IMR-90 (cell line): ENCODE measurements around the gene NEDD4L. TPM values are rescaled to one million over a fixed set of nuclear protein-coding genes. Genes with fewer than 3 reads are reported as not detected.

Experiments used
- ATAC-seq: fragments of 200-7000 bp; cut with Tn5 transposase; 2 replicates; pipeline ENCODE4 v1.9.1; 2020; ENCODE audit warnings: low read depth, mild to moderate bottlenecking, moderate library complexity
- BruUV-seq: library from RNA; stranded (reverse); fragments of 400-500 nt; replicated peaks from 2 replicates; lab custom pipeline; 2021; lab: Mats Ljungman, UMichigan
- CTCF ChIA-PET: fragments of 300-600 bp; formaldehyde crosslinking; extraction: SDS; loops from one replicate; lab custom pipeline; 2021; ENCODE audit warnings: antibody characterized with exemption; lab: Yijun Ruan, JAX
- POLR2A ChIA-PET: fragments of 300-600 bp; sonication (Branson Sonifier 250); formaldehyde crosslinking; loops from one replicate; lab custom pipeline; 2022; ENCODE audit warnings: antibody characterized with exemption; ENCODE audit not compliant: unreplicated experiment; lab: Charles Lee
- DNase-seq: peaks from one replicate; pipeline ENCODE4 v3.0.0; 2013
- H2AFZ ChIP-seq: replicated peaks from 2 replicates; pipeline ENCODE3; 2013; ENCODE audit warnings: low read length, mild to moderate bottlenecking; ENCODE audit not compliant: poor library complexity
- H2AK5ac ChIP-seq: 2 replicates; pipeline ENCODE4 v1.6.1; 2013; ENCODE audit warnings: low read depth, low read length, inconsistent platforms
- H2AK9ac ChIP-seq: replicated peaks from 2 replicates; pipeline ENCODE3; 2013; ENCODE audit warnings: mild to moderate bottlenecking, low read depth, low read length, moderate library complexity; ENCODE audit not compliant: poor library complexity
- H2BK120ac ChIP-seq: 2 replicates; pipeline ENCODE4 v1.6.1; 2013; ENCODE audit warnings: low read depth, low read length, inconsistent platforms
- H2BK15ac ChIP-seq: 3 replicates; pipeline ENCODE4 v1.6.1; 2013; ENCODE audit warnings: low read depth, low read length, inconsistent platforms
- H2BK20ac ChIP-seq: 2 replicates; pipeline ENCODE4 v1.6.1; 2013; ENCODE audit warnings: low read depth, mild to moderate bottlenecking, inconsistent platforms, low read length, moderate library complexity
- H2BK5ac ChIP-seq: 2 replicates; pipeline ENCODE4 v1.6.1; 2013; ENCODE audit warnings: mild to moderate bottlenecking, low read depth, low read length, inconsistent platforms; ENCODE audit not compliant: poor library complexity, severe bottlenecking
- H3K14ac ChIP-seq: replicated peaks from 2 replicates; pipeline ENCODE4 v1.6.1; 2013; ENCODE audit warnings: low read depth, low read length, inconsistent platforms
- H3K18ac ChIP-seq: 2 replicates; pipeline ENCODE4 v1.6.1; 2013; ENCODE audit warnings: low read depth, low read length, control low read depth
- H3K23ac ChIP-seq: 2 replicates; pipeline ENCODE4 v1.6.1; 2013; ENCODE audit warnings: low read depth, low read length, inconsistent platforms
- H3K27ac ChIP-seq: 2 replicates; pipeline ENCODE4 v1.5.1; 2013; ENCODE audit warnings: mild to moderate bottlenecking, control low read depth, low read length; ENCODE audit not compliant: insufficient read depth
- H3K27me3 ChIP-seq: 2 replicates; pipeline ENCODE4 v1.6.1; 2013; ENCODE audit warnings: low read length; ENCODE audit not compliant: control insufficient read depth, insufficient read depth
- H3K36me3 ChIP-seq: 2 replicates; pipeline ENCODE4 v1.6.1; 2013; ENCODE audit warnings: low read length, mixed read lengths; ENCODE audit not compliant: control insufficient read depth, insufficient read depth
- H3K4ac ChIP-seq: 2 replicates; pipeline ENCODE4 v1.6.1; 2013; ENCODE audit warnings: low read depth, low read length, inconsistent platforms
- H3K4me1 ChIP-seq: 2 replicates; pipeline ENCODE4 v1.6.1; 2013; ENCODE audit warnings: low read length, mixed read lengths; ENCODE audit not compliant: control insufficient read depth, insufficient read depth
- H3K4me2 ChIP-seq: 2 replicates; pipeline ENCODE4 v1.6.1; 2013; ENCODE audit warnings: low read depth, mild to moderate bottlenecking, control low read depth, low read length, moderate library complexity
- H3K4me3 ChIP-seq: 2 replicates; pipeline ENCODE4 v1.5.1; 2013; ENCODE audit warnings: low read depth, mild to moderate bottlenecking, control low read depth, low read length, moderate library complexity; ENCODE audit not compliant: insufficient read depth
- H3K56ac ChIP-seq: 2 replicates; pipeline ENCODE4 v1.6.1; 2013; ENCODE audit warnings: low read length, inconsistent platforms; ENCODE audit not compliant: insufficient read depth; ENCODE audit errors: extremely low read depth
- H3K79me1 ChIP-seq, 2 experiments: 2 replicates each; pipeline ENCODE4 v1.6.1; 2013; ENCODE audit warnings: low read length in 2 of 2, inconsistent platforms in 1 of 2, low read depth in 1 of 2
- H3K9ac ChIP-seq: 2 replicates; pipeline ENCODE4 v1.6.1; 2013; ENCODE audit warnings: low read depth, low read length, control low read depth
- H3K9me1 ChIP-seq: 2 replicates; pipeline ENCODE4 v1.6.1; 2013; ENCODE audit warnings: low read length, inconsistent platforms; ENCODE audit not compliant: insufficient read depth
- H3K9me3 ChIP-seq: 2 replicates; pipeline ENCODE4 v1.6.1; 2013; ENCODE audit warnings: low read length; ENCODE audit not compliant: control insufficient read depth, insufficient read depth
- H4K20me1 ChIP-seq: 2 replicates; pipeline ENCODE4 v1.6.1; 2013; ENCODE audit warnings: low read length, inconsistent platforms; ENCODE audit not compliant: insufficient read depth
- H4K5ac ChIP-seq: 2 replicates; pipeline ENCODE4 v1.6.1; 2013; ENCODE audit warnings: mild to moderate bottlenecking, low read depth, low read length, control low read depth
- H4K8ac ChIP-seq, 2 experiments: 2 replicates each; pipeline ENCODE4 v1.6.1; 2013; ENCODE audit warnings: low read depth in 2 of 2, low read length in 2 of 2, control low read depth in 1 of 2, inconsistent platforms in 1 of 2
- H4K91ac ChIP-seq: 2 replicates; pipeline ENCODE4 v1.6.1; 2013; ENCODE audit warnings: low read depth, low read length, inconsistent platforms; ENCODE audit not compliant: insufficient read depth
- BHLHE40 ChIP-seq: fragments of 150-350 bp; IDR thresholded peaks from 2 replicates; pipeline ENCODE4 v1.6.1; 2016; ENCODE audit warnings: mild to moderate bottlenecking, low read depth, low read length
- CEBPB ChIP-seq: IDR thresholded peaks from 2 replicates; pipeline ENCODE4 v1.6.1; 2012; ENCODE audit warnings: low read depth, low read length, improper control_type of control experiment
- CHD1 ChIP-seq: IDR thresholded peaks from 2 replicates; pipeline ENCODE4 v1.6.1; 2012; ENCODE audit warnings: low read depth, low read length, improper control_type of control experiment
- CTCF ChIP-seq: conservative IDR thresholded peaks from 2 replicates; pipeline ENCODE4 v1.5.1; 2012; ENCODE audit warnings: mild to moderate bottlenecking, low read depth, low read length, improper control_type of control experiment
- FOS ChIP-seq: fragments of 150-350 bp; IDR thresholded peaks from 2 replicates; pipeline ENCODE4 v1.6.1; 2016; ENCODE audit warnings: low read depth, low read length
- MAFK ChIP-seq: IDR thresholded peaks from 2 replicates; pipeline ENCODE4 v1.6.1; 2012; ENCODE audit warnings: low read depth, low read length, improper control_type of control experiment
- MAZ ChIP-seq: IDR thresholded peaks from 2 replicates; pipeline ENCODE4 v1.6.1; 2012; ENCODE audit warnings: low read depth, mild to moderate bottlenecking, low read length, improper control_type of control experiment, moderate library complexity, borderline replicate concordance
- MXI1 ChIP-seq: IDR thresholded peaks from 2 replicates; pipeline ENCODE4 v1.6.1; 2012; ENCODE audit warnings: low read depth, mild to moderate bottlenecking, low read length, moderate library complexity, borderline replicate concordance
- NFE2L2 ChIP-seq: fragments of 150-350 bp; IDR thresholded peaks from 2 replicates; pipeline ENCODE4 v1.6.1; 2016; ENCODE audit warnings: low read depth, mild to moderate bottlenecking, low read length
- POLR2A ChIP-seq: IDR thresholded peaks from 2 replicates; pipeline ENCODE4 v1.6.1; 2012; ENCODE audit warnings: mild to moderate bottlenecking, low read depth, low read length
- RAD21 ChIP-seq: IDR thresholded peaks from 2 replicates; pipeline ENCODE4 v1.6.1; 2012; ENCODE audit warnings: low read length, improper control_type of control experiment
- RCOR1 ChIP-seq: IDR thresholded peaks from 2 replicates; pipeline ENCODE4 v1.6.1; 2012; ENCODE audit warnings: mild to moderate bottlenecking, low read length, improper control_type of control experiment; ENCODE audit not compliant: insufficient replicate concordance
- RFX5 ChIP-seq: IDR thresholded peaks from 2 replicates; pipeline ENCODE4 v1.8.0; 2012; ENCODE audit warnings: low read depth, mild to moderate bottlenecking, low read length, moderate library complexity
- SMC3 ChIP-seq: fragments of 150-350 bp; IDR thresholded peaks from 2 replicates; pipeline ENCODE4 v1.6.1; 2016; ENCODE audit warnings: low read depth, mild to moderate bottlenecking, antibody characterized with exemption, low read length, moderate library complexity
- WGBS, 2 experiments: methylation state at CpG; one replicate each; pipeline versions ENCODE4 v1.1.5 to v1.1.7; 2013; ENCODE audit warnings: missing lambda C conversion rate in 2 of 2; ENCODE audit not compliant: insufficient read length in 1 of 2; ENCODE audit errors: extremely low coverage in 2 of 2; 5-methylcytosine and 5-hydroxymethylcytosine counted together
- dilution Hi-C: fragments of 300-500 bp; cut with HindIII; formaldehyde crosslinking; loops from one replicate; pipeline ENCODE4 v1.14.3; 2018; ENCODE audit warnings: low sequenced_read_pairs; ENCODE audit not compliant: unreplicated experiment
- in situ Hi-C: fragments of 300-500 bp; cut with MboI; formaldehyde crosslinking; loops from 3 replicates; pipeline ENCODE4 v1.14.3; 2019; ENCODE audit warnings: low sequenced_read_pairs, inconsistent platforms, mixed read lengths
- intact Hi-C: fragments of 100-400 bp; cut with micrococcal nuclease; formaldehyde crosslinking; loops from 2 replicates; pipeline ENCODE4 v1.10.0; 2022
- polyA plus RNA-seq, 3 experiments: library from polyadenylated mRNA; depleted of rRNA; stranded (reverse); fragments of >200 nt; gene quantifications; 2 replicates each; pipeline ENCODE4 v1.2.3, GENCODE V29; 2012; ENCODE audit warnings: low replicate concordance in 1 of 3
- total RNA-seq: library from RNA; depleted of rRNA; stranded (reverse); fragments of >200 nt; gene quantifications from 2 replicates; pipeline ENCODE4 v1.2.3, GENCODE V29; 2012
- TF ChIP-seq, protein P1 (sequence below): fragments of 150-350 bp; IDR thresholded peaks from 2 replicates; pipeline ENCODE4 v1.6.1; 2017; ENCODE audit warnings: mild to moderate bottlenecking, antibody characterized with exemption, low read length, low read depth
- TF ChIP-seq, protein P2 (sequence below): fragments of 150-350 bp; IDR thresholded peaks from 2 replicates; pipeline ENCODE4 v1.6.1; 2016; ENCODE audit warnings: low read depth, mild to moderate bottlenecking, low read length, moderate library complexity, borderline replicate concordance

NEDD4L gene
- total and polyA plus RNA-seq, 2 of the 4 experiments (the other 2 are of a cell fraction), result 10.0 to 10.9 TPM

DNA sequence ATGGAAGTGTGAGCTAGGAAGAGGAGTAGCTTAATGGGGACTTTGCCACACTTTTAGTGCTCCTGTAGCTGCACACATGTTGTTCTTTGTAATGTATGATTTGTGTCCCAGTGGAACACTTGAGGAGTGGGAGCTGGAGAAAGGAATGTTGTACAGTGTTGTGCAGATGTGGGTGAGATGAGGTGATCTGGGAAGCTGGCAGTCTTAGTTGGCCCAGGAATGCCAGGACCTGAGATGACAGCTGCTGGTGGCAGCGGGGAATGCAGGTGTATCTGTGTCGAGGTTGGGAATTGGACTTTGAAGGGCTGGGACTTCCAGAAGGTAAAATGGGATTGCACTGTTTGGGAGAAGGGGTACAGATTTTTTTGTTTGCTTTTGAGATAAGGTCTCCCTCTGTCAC lies 23.6 kb downstream of the NEDD4L start:
- no TSS peak for BruUV-seq
- no peak for TF ChIP-seq MAZ
- no peak for TF ChIP-seq RFX5
- no peak for TF ChIP-seq CEBPB
- TF ChIP-seq RAD21, result no peak
- TF ChIP-seq, protein P1, sequence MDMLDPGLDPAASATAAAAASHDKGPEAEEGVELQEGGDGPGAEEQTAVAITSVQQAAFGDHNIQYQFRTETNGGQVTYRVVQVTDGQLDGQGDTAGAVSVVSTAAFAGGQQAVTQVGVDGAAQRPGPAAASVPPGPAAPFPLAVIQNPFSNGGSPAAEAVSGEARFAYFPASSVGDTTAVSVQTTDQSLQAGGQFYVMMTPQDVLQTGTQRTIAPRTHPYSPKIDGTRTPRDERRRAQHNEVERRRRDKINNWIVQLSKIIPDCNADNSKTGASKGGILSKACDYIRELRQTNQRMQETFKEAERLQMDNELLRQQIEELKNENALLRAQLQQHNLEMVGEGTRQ, result no peak
- no peak for TF ChIP-seq CHD1
- TF ChIP-seq, protein P2, sequence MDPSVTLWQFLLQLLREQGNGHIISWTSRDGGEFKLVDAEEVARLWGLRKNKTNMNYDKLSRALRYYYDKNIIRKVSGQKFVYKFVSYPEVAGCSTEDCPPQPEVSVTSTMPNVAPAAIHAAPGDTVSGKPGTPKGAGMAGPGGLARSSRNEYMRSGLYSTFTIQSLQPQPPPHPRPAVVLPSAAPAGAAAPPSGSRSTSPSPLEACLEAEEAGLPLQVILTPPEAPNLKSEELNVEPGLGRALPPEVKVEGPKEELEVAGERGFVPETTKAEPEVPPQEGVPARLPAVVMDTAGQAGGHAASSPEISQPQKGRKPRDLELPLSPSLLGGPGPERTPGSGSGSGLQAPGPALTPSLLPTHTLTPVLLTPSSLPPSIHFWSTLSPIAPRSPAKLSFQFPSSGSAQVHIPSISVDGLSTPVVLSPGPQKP, result no peak
- no peak for TF ChIP-seq MAFK
- TF ChIP-seq MXI1, result no peak
- no peak for TF ChIP-seq BHLHE40
- no peak for TF ChIP-seq FOS
- no peak for TF ChIP-seq SMC3
- no peak for TF ChIP-seq NFE2L2
- TF ChIP-seq RCOR1, result no peak
- TF ChIP-seq POLR2A, result no peak
- no peak for TF ChIP-seq CTCF

More for the DNA sequence above, 23.6 kb downstream of the NEDD4L start:
- Histone ChIP-seq H2AFZ (no peak overlapping the region), H2BK5ac (no peak overlapping the region), H3K18ac (no peak overlapping the region), H3K27ac (no peak overlapping the region), H3K23ac (no peak overlapping the region), H3K4ac (no peak overlapping the region), H3K4me3 (no peak overlapping the region), H4K5ac (no peak overlapping the region), H3K9me1 (0 out of 2 replicates have a peak, but pooled peaks cover 4% of the 10 kb centered on the region), H2AK5ac (no peak overlapping the region), H2BK120ac (no peak overlapping the region), H4K8ac (no peak overlapping the region), H4K91ac (no peak overlapping the region), H3K14ac (no peak overlapping the region), H4K20me1 (no peaks in the 10 kb centered on the region; the same call in 1 of the 2 replicates), H3K4me1 (no peaks in the 10 kb centered on the region), H2AK9ac (no peak overlapping the region), H2BK20ac (no peak overlapping the region), H3K27me3 (no peaks in the 10 kb centered on the region), H3K56ac (no peak overlapping the region), H3K9me3 (no peaks in the 10 kb centered on the region), H3K79me1 (peaks cover 4 to 15% of the 10 kb centered on the region in 2 experiments; a peak in 2 of 4 replicates), H3K9ac (no peak overlapping the region), H3K36me3 (no peaks in the 10 kb centered on the region), H2BK15ac (0 out of 3 replicates have a peak overlapping the region, but pooled peaks have one; percentile 22), H3K4me2 (no peak overlapping the region)
- intact Hi-C loops, result no loop called here
- ATAC-seq, result no peak
- DNase-seq, result no peak
- ChIA-PET POLR2A (no interaction called here), CTCF (interaction anchor here (0.9 kb wide), 1 partner anchor 10 kb away, joined by 3 read pairs; no protein-coding TSS in a partner anchor)
- WGBS, 2 experiments, result 80% methylated on average over 1 of the region's 2 CpGs; no CpG with 5 or more reads in 1 of the 2 experiments
- dilution Hi-C loops, result no loop called here
- in situ Hi-C loops, result no loop called here
